22Rv1 (cell line): ENCODE measurements around the gene USP17L17.
"Not testable (repeated sequence)": the region's sequence is repeated elsewhere in the genome, so short reads cannot be mapped to it uniquely, and the experiment has no call there.

ENCODE experiments used
- ZFX ChIP-seq: fragments of 450-650 bp; IDR thresholded peaks from 2 replicates; pipeline ENCODE4 v1.6.1; 2017; ENCODE audit warnings: antibody characterized with exemption, borderline replicate concordance
- TF ChIP-seq, protein P1 (sequence below): fragments of 450-650 bp; IDR thresholded peaks from 2 replicates; pipeline ENCODE4 v1.5.1; 2017; ENCODE audit warnings: mild to moderate bottlenecking

DNA sequence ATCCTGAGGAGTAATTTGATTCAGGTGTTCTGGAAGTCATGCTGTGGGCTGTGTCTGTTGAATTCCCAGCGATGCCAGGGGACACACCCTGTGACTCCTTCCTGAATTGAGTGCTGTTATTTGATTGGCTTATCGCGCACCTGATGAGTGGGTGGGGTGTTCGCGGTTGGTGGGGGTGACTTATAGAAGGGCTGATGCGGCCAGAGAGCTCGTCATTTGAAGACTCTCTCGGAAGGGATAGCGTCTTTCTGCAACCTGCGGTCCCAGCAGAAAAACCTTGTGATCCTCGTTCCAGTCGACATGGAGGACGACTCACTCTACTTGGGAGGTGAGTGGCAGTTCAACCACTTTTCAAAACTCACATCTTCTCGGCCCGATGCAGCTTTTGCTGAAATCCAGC lies 23.6 kb downstream of the USP17L17 start, which contains the start of gene USP17L22:
- TF ChIP-seq, protein P1, sequence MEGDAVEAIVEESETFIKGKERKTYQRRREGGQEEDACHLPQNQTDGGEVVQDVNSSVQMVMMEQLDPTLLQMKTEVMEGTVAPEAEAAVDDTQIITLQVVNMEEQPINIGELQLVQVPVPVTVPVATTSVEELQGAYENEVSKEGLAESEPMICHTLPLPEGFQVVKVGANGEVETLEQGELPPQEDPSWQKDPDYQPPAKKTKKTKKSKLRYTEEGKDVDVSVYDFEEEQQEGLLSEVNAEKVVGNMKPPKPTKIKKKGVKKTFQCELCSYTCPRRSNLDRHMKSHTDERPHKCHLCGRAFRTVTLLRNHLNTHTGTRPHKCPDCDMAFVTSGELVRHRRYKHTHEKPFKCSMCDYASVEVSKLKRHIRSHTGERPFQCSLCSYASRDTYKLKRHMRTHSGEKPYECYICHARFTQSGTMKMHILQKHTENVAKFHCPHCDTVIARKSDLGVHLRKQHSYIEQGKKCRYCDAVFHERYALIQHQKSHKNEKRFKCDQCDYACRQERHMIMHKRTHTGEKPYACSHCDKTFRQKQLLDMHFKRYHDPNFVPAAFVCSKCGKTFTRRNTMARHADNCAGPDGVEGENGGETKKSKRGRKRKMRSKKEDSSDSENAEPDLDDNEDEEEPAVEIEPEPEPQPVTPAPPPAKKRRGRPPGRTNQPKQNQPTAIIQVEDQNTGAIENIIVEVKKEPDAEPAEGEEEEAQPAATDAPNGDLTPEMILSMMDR: not testable (repeated sequence)
- TF ChIP-seq ZFX: not testable (repeated sequence)
